D721Med (cell line): ENCODE data around the gene KRT4.

Source experiments
- DNase-seq: peaks from one replicate; pipeline ENCODE4 v3.0.0; 2011; ENCODE audit warnings: low spot score; ENCODE audit not compliant: insufficient read length
- FAIRE-seq: peaks from 2 replicates; lab custom pipeline; 2011; peaks lifted over from hg19 to GRCh38; lab: Jason Lieb, UNC
- CTCF ChIP-seq: IDR thresholded peaks from 2 replicates; pipeline ENCODE4 v1.5.1; 2012; ENCODE audit warnings: mild to moderate bottlenecking, control low read depth; ENCODE audit not compliant: insufficient read depth; ENCODE audit errors: missing control alignments

KRT4 gene

GRCh38 chr12:52844386-52844785 lies 30.5 kb upstream of the KRT4 start:
- TF ChIP-seq CTCF, result no peak
- FAIRE-seq (no peak), DNase-seq (no peak)

- no peak for TF ChIP-seq CTCF
Observed at GRCh38 chr12:52839436-52840105, 25.7 kb upstream of the KRT4 start.

GRCh38 chr12:52838609-52839435 lies 24.9 kb upstream of the KRT4 start:
- FAIRE-seq (no peak), DNase-seq (no peak)
- TF ChIP-seq CTCF, result no peak

More at GRCh38 chr12:52839436-52840105, 25.7 kb upstream of the KRT4 start:
- no peak for DNase-seq
- FAIRE-seq, result no peak

- no peak for DNase-seq
- no peak for TF ChIP-seq CTCF
- no peak for FAIRE-seq
Observed at GRCh38 chr12:52837781-52838608, 24.1 kb upstream of the KRT4 start.

GRCh38 chr12:52837413-52837741 lies 23.5 kb upstream of the KRT4 start:
- DNase-seq (no peak), FAIRE-seq (no peak)
- no peak for TF ChIP-seq CTCF

GRCh38 chr12:52836491-52837412 lies 22.8 kb upstream of the KRT4 start:
- DNase-seq (no peak), FAIRE-seq (no peak)
- no peak for TF ChIP-seq CTCF
